Sigmoid colon (tissue), 4 donors: ENCODE results near the gene ALDH1L2.

ENCODE experiments used
- CTCF ChIP-seq, 4 experiments: fragments of 450-650 bp in 3 of 4; fragments of 200-600 bp in 1 of 4; IDR thresholded peaks; one replicate each; pipeline ENCODE4 v1.5.1; 2016 to 2019; ENCODE audit warnings: antibody characterized with exemption in 4 of 4, mild to moderate bottlenecking in 3 of 4, moderate library complexity in 2 of 4
- EP300 ChIP-seq, 4 donors: sonication (generic); formaldehyde crosslinking; IDR thresholded peaks; one replicate each; pipeline ENCODE4 v1.6.1; 2017; ENCODE audit warnings: antibody characterized with exemption in 4 of 4
- POLR2A ChIP-seq, 2 donors: fragments of 450-650 bp; IDR thresholded peaks; one replicate each; pipeline ENCODE4 v1.6.1; 2016; ENCODE audit warnings: antibody characterized with exemption in 2 of 2, mild to moderate bottlenecking in 2 of 2, moderate library complexity in 2 of 2

- TF ChIP-seq CTCF (IDR thresholded peaks at IDR 0.05) (no peak), POLR2A (IDR thresholded peaks at IDR 0.05) (no peak), EP300 (IDR thresholded peaks at IDR 0.05) (peak in 1 of 4 donors; percentile 51)
Observed at GRCh38 chr12:105025890-105026289, 58.4 kb downstream of the ALDH1L2 start.
